Measurements from ENCODE around the gene CMC2.

Gene CMC2

DNA sequence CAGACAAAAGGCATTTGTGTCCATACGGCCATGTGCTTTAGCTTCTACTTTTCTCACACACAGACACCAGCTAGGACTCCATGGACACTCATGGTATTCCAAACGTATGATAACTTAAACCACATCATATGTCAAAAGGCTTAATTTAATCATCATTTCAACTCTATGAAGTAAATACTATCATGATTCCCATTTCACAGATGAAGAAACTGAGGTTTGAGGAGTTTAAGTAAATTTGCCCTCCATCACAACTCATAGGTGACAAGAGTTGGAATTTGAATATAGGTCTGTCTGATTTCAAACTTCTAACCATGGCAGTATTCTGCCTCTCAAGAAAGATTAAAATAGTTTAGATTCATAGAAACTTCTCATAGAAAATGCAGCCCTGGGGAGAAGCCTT is 43.8 kb downstream of the CMC2 start:
- H3K4me3 ChIP-seq (ENCODE audit: low read length): no peak overlapping the region
- H3K9me3 ChIP-seq (ENCODE audit: control insufficient read depth, insufficient read depth, low read length): peaks cover 18% of the 10 kb centered on the region; the same call in 1 of the 2 replicates
- no peaks in the 10 kb centered on the region for H3K27me3 ChIP-seq (ENCODE audit: control insufficient read depth, low read length)
- no peak overlapping the region for H3K27ac ChIP-seq (ENCODE audit: low read depth, low read length)
- peaks cover 3% of the 10 kb centered on the region; the same call in 1 of the 2 replicates for H3F3A ChIP-seq (ENCODE audit: control insufficient read depth, insufficient read depth)
- H3K36me3 ChIP-seq (ENCODE audit: control insufficient read depth, low read length): no peaks in the 10 kb centered on the region
- no peak overlapping the region for H3K4me2 ChIP-seq (ENCODE audit: low read length)
- H4K20me1 ChIP-seq (ENCODE audit: control insufficient read depth, insufficient read depth, low read depth, low read length): no peaks in the 10 kb centered on the region
- H3K79me2 ChIP-seq (ENCODE audit: control insufficient read depth, low read length): no peaks in the 10 kb centered on the region
- TF ChIP-seq EZH2phosphoT487 (IDR thresholded peaks at IDR 0.05; ENCODE audit: borderline replicate concordance, low read length) (no peak), CTCF (IDR thresholded peaks at IDR 0.05; ENCODE audit: low read depth, low read length, poor library complexity, severe bottlenecking) (no peak)
- no peaks in the 10 kb centered on the region for H3K9me2 ChIP-seq (replicated peaks; ENCODE audit: control insufficient read depth, low read length)
- no peaks in the 10 kb centered on the region for H3K4me1 ChIP-seq (ENCODE audit: control insufficient read depth, low read length)

GRCh38 chr16:80958284-80958683 is 48.4 kb downstream of the CMC2 start:
- Histone ChIP-seq H3K9me3 (ENCODE audit: control insufficient read depth, insufficient read depth, low read length) (peaks cover 18% of the 10 kb centered on the region; the same call in 1 of the 2 replicates), H4K20me1 (ENCODE audit: control insufficient read depth, insufficient read depth, low read depth, low read length) (no peaks in the 10 kb centered on the region), H3K27ac (ENCODE audit: low read depth, low read length) (no peak overlapping the region), H3K4me2 (ENCODE audit: low read length) (no peak overlapping the region), H3F3A (ENCODE audit: control insufficient read depth, insufficient read depth) (no peaks in the 10 kb centered on the region), H3K79me2 (ENCODE audit: control insufficient read depth, low read length) (no peaks in the 10 kb centered on the region), H3K36me3 (ENCODE audit: control insufficient read depth, low read length) (no peaks in the 10 kb centered on the region), H3K4me1 (ENCODE audit: control insufficient read depth, low read length) (no peaks in the 10 kb centered on the region), H3K27me3 (ENCODE audit: control insufficient read depth, low read length) (no peaks in the 10 kb centered on the region), H3K9me2 (replicated peaks; ENCODE audit: control insufficient read depth, low read length) (no peaks in the 10 kb centered on the region), H3K4me3 (ENCODE audit: low read length) (no peak overlapping the region)
- no peak for TF ChIP-seq CTCF (IDR thresholded peaks at IDR 0.05; ENCODE audit: low read depth, low read length, poor library complexity, severe bottlenecking)
- TF ChIP-seq EZH2phosphoT487 (IDR thresholded peaks at IDR 0.05; ENCODE audit: borderline replicate concordance, low read length): no peak

DNA sequence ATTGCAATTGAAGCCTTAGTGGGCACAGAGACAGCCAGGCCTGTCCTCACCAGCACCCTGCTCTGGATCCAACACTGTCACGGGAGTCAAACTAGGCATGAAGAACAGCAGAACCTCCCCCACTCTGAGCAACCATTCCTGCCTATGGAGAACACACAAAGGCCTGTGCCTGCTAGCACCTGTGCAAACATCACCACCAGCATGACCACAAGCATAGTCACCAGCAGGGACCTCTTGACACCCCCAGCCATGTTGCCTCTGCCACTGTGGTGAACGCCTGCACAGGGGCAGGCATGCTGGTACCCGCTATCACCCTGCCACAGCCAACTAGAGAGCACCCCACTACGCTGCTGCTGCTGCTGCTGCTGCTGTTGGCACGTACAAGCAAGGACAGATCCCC is 51.7 kb downstream of the CMC2 start:
- no peaks in the 10 kb centered on the region for H4K20me1 ChIP-seq (ENCODE audit: control insufficient read depth, insufficient read depth, low read depth, low read length)
- no peaks in the 10 kb centered on the region for H3K36me3 ChIP-seq (ENCODE audit: control insufficient read depth, low read length)
- H3K9me3 ChIP-seq (ENCODE audit: control insufficient read depth, insufficient read depth, low read length): peaks cover 8% of the 10 kb centered on the region; the same call in 1 of the 2 replicates
- H3K79me2 ChIP-seq (ENCODE audit: control insufficient read depth, low read length): no peaks in the 10 kb centered on the region
- H3K27me3 ChIP-seq (ENCODE audit: control insufficient read depth, low read length): no peaks in the 10 kb centered on the region
- H3K4me2 ChIP-seq (ENCODE audit: low read length): no peak overlapping the region
- H3F3A ChIP-seq (ENCODE audit: control insufficient read depth, insufficient read depth): no peaks in the 10 kb centered on the region
- H3K27ac ChIP-seq (ENCODE audit: low read depth, low read length): no peak overlapping the region
- no peaks in the 10 kb centered on the region for H3K9me2 ChIP-seq (replicated peaks; ENCODE audit: control insufficient read depth, low read length)
- peaks cover 6% of the 10 kb centered on the region for H3K4me1 ChIP-seq (ENCODE audit: control insufficient read depth, low read length)
- no peak overlapping the region for H3K4me3 ChIP-seq (ENCODE audit: low read length)
- no peak for TF ChIP-seq EZH2phosphoT487 (IDR thresholded peaks at IDR 0.05; ENCODE audit: borderline replicate concordance, low read length)
- no peak for TF ChIP-seq CTCF (IDR thresholded peaks at IDR 0.05; ENCODE audit: low read depth, low read length, poor library complexity, severe bottlenecking)
